ENCODE results near the gene CACNA1I.

Gene CACNA1I

GRCh38 chr22:39530692-39531331 is 39.7 kb upstream of the CACNA1I start:
- peak; percentile 32 for TF ChIP-seq CTCF (conservative IDR thresholded peaks at IDR 0.05; ENCODE audit: control insufficient read depth, insufficient read depth, low read depth, low read length)
- no peak overlapping the region for H3K4me3 ChIP-seq (ENCODE audit: control insufficient read depth, low read depth, low read length)
- peak; percentile 56 for DNase-seq (ENCODE audit: low read depth)

GRCh38 chr22:39532215-39533073 is 38.1 kb upstream of the CACNA1I start, which contains the start of gene RPS19BP1:
RPS19BP1 (minus strand) TSS chr22:39532748; CDS start chr22:39532738, 10 bp downstream.
- peak within 1 kb of the TSS; percentile 74 for H3K4me3 ChIP-seq (ENCODE audit: control insufficient read depth, low read depth, low read length)
- peak; percentile 97 for DNase-seq (ENCODE audit: low read depth)
- TF ChIP-seq CTCF (conservative IDR thresholded peaks at IDR 0.05; ENCODE audit: control insufficient read depth, insufficient read depth, low read depth, low read length): no peak

- no peak for TF ChIP-seq CTCF (conservative IDR thresholded peaks at IDR 0.05; ENCODE audit: control insufficient read depth, insufficient read depth, low read depth, low read length)
- no peak overlapping the region for H3K4me3 ChIP-seq (ENCODE audit: control insufficient read depth, low read depth, low read length)
- DNase-seq (ENCODE audit: low read depth): no peak
These were observed 36.5 kb upstream of the CACNA1I start for GRCh38 chr22:39534092-39534506.

- peak; percentile 56 for TF ChIP-seq CTCF (conservative IDR thresholded peaks at IDR 0.05; ENCODE audit: control insufficient read depth, insufficient read depth, low read depth, low read length)
- no peak overlapping the region for H3K4me3 ChIP-seq (ENCODE audit: control insufficient read depth, low read depth, low read length)
- peak; percentile 49 for DNase-seq (ENCODE audit: low read depth)
These were observed 35.8 kb upstream of the CACNA1I start for GRCh38 chr22:39534591-39535356.

GRCh38 chr22:39535357-39535725 is 35.2 kb upstream of the CACNA1I start:
- no peak for DNase-seq (ENCODE audit: low read depth)
- no peak for TF ChIP-seq CTCF (conservative IDR thresholded peaks at IDR 0.05; ENCODE audit: control insufficient read depth, insufficient read depth, low read depth, low read length)
- H3K4me3 ChIP-seq (ENCODE audit: control insufficient read depth, low read depth, low read length): no peak overlapping the region

- DNase-seq (ENCODE audit: low read depth): no peak
- no peak for TF ChIP-seq CTCF (conservative IDR thresholded peaks at IDR 0.05; ENCODE audit: control insufficient read depth, insufficient read depth, low read depth, low read length)
- H3K4me3 ChIP-seq (ENCODE audit: control insufficient read depth, low read depth, low read length): no peak overlapping the region
These were observed 34.6 kb upstream of the CACNA1I start for GRCh38 chr22:39535831-39536449.
